HG02610 (cell line): Measurements from ENCODE around the gene RASA1.

ENCODE experiments used
- ATAC-seq: cut with Tn5 transposase; IDR thresholded peaks from one replicate; pipeline ENCODE4 v1.9.1; 2021; ENCODE audit warnings: mild to moderate bottlenecking, moderate library complexity; ENCODE audit not compliant: unreplicated experiment

The RASA1 gene

GRCh38 chr5:87438231-87438630 lies 170.5 kb downstream of the RASA1 start:
- ATAC-seq, result no peak
